GM12874 (cell line): Measurements from ENCODE around the gene SLC35F3.

Experiments used
- CTCF ChIP-seq: IDR thresholded peaks from 2 replicates; pipeline ENCODE4 v1.5.1; 2011; ENCODE audit warnings: low read depth, mild to moderate bottlenecking, control low read depth, low read length, moderate library complexity; ENCODE audit not compliant: insufficient read depth

Gene SLC35F3

GRCh38 chr1:234069760-234070159 lies 165.3 kb downstream of the SLC35F3 start:
- TF ChIP-seq CTCF, result 0 out of 2 replicates have a peak, but pooled peaks have one; percentile 13

GRCh38 chr1:234072793-234073192 lies 168.3 kb downstream of the SLC35F3 start:
- no peak for TF ChIP-seq CTCF

- TF ChIP-seq CTCF, result no peak
These were observed 173.7 kb downstream of the SLC35F3 start for GRCh38 chr1:234078143-234078542.

GRCh38 chr1:234079896-234080295 lies 175.4 kb downstream of the SLC35F3 start:
- no peak for TF ChIP-seq CTCF

DNA sequence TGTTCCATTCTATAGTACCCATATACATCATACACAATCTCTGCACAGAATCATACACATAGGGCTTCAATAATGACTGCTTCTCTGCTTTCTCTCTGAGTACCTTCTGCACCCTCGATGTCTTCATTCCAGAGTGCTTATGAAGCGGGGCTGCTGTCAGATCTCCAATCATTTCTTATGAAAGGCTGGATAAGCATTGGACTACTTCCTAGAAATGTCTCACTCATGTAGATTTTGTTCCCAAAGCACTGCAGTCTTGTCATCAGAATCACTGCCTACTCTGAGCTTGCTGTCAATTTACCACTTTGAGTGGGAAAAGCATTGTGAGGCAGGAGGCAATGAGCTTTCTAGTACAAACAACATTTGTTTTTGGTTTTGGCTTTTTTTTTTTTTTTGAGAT lies 179.0 kb downstream of the SLC35F3 start:
- TF ChIP-seq CTCF, result no peak

DNA sequence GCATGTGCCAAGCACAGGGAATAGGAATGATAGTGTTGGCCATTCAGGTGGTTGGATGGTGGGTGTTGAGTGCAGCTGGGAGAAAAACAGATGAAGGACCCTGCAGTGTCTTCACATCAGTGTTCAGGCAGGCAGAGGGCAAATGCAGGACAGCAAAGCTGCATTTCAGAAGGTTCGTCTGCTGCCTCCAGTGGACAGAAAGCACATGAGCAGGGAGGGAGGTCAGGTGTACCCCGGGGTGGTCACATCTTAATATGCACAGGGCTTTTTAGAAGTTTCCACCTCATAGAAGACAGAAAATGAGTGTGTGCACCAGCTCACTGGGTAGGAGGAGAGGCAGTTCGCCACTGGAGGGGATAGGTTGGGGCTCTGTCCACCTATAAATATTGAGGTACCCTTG lies 184.9 kb downstream of the SLC35F3 start:
- peak; percentile 37; the same call in 1 of the 2 replicates for TF ChIP-seq CTCF

GRCh38 chr1:234090212-234091064 lies 186.0 kb downstream of the SLC35F3 start:
- TF ChIP-seq CTCF, result no peak

- no peak for TF ChIP-seq CTCF
These were observed 186.6 kb downstream of the SLC35F3 start for GRCh38 chr1:234091065-234091401.
